ENCODE results near the gene PFN3.

Gene PFN3

DNA sequence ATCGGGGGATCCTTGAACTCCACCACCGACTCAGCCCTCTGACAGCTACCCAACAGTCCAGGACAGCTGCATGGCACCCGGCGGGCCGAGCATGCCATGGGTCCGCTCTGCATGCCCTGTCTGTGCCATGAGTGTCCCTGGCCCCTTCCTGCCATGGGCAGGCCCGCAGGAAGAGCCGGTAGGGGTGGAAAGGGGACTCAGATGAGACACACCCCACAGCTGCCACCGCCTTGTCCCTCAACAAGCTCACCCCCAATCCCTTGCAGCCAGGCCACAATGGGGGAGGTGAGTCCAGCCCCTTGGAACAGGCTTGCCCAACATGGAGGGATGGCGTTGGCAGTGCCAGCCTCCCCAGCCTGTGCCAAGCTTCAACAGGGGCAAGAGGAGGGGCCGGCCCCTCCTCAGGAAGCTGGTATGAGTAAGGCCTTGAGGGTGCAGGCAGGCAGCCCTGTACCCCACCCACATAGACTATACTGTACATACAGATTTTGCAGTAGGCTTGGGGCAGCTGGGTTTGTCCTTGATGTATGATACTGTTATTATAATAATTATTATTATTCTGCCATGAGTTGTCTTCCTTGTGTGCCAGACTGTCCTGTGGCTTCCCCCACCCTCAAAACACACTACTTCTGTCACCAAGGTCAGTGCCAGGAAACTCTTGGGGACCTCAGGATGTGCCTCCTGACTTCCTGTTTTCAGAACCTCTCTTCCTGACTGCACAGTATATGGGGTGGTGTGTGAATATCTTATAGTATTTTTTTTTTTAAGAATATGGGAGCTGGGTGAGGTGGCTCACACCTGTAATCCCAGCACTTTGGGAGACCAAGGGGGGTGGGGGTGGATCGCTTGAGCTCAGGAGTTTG, 28.2 kb downstream of the PFN3 start:
- Mint-ChIP-seq H3K4me3 (no peak overlapping the region), H3K27me3 (no peaks in the 10 kb centered on the region), H3K36me3 (ENCODE audit: low read depth) (peaks cover 79% of the 10 kb centered on the region), H3K4me1 (ENCODE audit: low read depth) (peaks cover 42% of the 10 kb centered on the region), H3K27ac (no peak overlapping the region), H3K9me3 (no peaks in the 10 kb centered on the region)
- intact Hi-C loops (cut with micrococcal nuclease): no loop called here

DNA sequence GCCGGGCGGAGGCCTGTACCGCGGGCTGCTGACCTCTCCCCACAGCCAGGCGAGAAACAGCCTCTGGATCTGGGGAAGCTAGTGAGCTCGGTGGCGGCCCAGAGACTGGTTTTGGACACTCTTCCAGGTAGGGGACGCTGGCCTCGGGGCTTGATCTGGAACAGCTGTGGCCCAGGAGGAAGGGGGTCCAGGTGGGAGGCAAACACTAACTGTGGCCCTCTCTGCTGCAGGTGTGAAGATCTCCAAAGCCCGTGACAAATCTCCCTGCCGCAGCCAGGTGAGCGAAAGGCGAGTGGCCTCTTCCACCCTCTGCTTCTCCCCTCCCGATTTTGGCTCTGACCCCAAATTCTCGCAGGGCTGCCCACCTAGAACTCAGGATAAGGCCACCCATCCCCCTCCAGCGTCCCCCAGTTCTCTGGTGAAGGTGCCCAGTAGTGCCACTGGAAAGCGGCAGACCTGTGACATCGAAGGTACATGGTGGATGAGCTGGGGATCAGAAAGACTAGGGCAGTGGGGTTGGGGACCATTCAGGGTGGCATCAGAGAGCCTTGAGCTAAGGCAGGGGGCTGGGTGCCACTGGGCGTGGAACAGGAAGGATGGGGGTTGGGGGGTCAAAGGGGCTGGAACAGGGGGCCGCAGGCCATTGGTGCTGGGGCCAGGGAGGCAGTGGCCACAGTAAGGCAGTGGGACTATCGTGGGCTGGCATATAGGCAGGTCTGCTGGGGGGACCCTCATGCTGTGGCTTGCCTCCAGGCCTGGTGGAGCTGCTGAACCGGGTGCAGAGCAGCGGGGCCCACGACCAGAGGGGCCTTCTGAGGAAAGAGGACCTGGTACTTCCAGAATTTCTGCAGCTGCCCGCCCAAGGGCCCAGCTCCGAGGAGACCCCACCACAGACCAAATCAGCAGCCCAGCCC, 29.1 kb downstream of the PFN3 start:
- Mint-ChIP-seq H3K27ac (no peak overlapping the region), H3K9me3 (no peaks in the 10 kb centered on the region), H3K36me3 (ENCODE audit: low read depth) (peaks cover 88% of the 10 kb centered on the region), H3K4me1 (ENCODE audit: low read depth) (peaks cover 49% of the 10 kb centered on the region), H3K27me3 (no peaks in the 10 kb centered on the region), H3K4me3 (no peak overlapping the region)
- intact Hi-C loops (cut with micrococcal nuclease): no loop called here

DNA sequence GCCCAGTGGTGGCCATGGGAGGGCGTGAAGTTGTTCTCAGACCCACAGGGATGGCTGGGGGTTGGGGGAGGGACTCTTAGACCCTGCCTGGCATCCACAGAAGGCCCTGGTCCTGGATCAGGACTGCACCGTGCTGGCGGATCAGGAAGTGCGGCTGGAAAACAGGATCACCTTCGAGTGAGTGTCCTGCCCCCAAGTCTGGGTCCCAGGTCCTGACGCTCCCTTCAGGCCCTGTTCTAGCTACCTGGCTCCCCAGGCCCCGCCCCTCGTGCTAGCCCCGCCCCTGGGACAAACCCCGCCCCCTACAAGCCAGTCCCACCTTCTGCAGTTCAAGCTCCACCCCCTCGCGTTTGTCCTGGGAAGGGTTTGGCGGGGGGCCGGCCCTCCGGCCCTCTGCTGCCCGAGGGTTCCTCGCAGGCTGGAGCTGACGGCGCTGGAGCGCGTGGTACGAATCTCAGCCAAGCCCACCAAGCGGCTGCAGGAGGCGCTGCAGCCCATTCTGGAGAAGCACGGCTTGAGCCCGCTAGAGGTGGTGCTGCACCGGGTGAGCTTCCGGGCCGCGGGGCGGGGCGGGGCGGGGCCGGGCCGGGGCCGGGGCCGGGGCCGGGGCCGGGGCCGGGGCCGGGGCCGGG, 29.9 kb downstream of the PFN3 start:
- H3K27ac Mint-ChIP-seq: no peak overlapping the region
- H3K4me3 Mint-ChIP-seq: peak overlapping the region; percentile 44
- intact Hi-C loops (cut with micrococcal nuclease): no loop called here
- no peaks in the 10 kb centered on the region for H3K27me3 Mint-ChIP-seq
- no peaks in the 10 kb centered on the region for H3K9me3 Mint-ChIP-seq
- H3K36me3 Mint-ChIP-seq (ENCODE audit: low read depth): peaks cover 95% of the 10 kb centered on the region
- peaks cover 57% of the 10 kb centered on the region for H3K4me1 Mint-ChIP-seq (ENCODE audit: low read depth)

DNA sequence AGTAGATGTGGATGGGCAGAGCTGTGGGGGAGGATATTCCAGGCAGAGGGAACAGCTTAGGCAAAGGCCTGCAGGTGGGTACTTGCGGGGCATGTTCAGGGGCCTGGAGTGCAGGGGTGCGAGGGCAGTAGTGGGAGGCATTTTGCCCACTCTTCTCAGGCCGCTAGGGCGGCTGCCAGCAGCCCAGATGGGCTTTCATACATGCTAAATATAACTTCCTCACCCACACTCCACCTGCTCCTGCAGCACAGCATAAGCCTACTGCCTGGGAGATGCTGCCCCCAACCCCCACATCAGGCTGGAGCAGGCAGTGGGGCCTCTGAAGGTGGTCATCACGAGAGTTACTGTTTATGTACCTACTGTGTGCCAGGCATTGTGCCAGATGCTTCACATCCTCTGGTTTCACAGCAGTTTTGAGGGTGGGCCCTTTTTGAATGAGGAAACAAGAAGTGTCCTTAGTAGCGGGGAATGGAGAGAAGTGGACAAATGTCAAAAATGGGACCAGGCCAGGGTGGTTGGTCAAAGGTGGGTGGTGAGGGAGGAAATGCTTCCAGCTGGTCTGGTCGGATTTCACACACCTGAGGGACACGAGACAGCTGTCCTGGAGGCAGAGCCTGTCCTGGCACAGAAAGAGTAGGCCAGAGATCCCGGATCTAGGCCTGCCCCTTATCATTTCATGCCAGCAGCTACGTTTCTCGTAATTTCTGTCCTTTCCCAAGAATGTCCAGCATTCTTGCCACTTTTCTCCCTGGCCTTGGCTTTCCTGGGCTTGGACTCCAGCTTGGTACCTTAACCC, 30.6 kb downstream of the PFN3 start:
- H3K4me3 Mint-ChIP-seq: no peak overlapping the region
- intact Hi-C loops (cut with micrococcal nuclease): no loop called here
- peaks cover 99% of the 10 kb centered on the region for H3K36me3 Mint-ChIP-seq (ENCODE audit: low read depth)

DNA sequence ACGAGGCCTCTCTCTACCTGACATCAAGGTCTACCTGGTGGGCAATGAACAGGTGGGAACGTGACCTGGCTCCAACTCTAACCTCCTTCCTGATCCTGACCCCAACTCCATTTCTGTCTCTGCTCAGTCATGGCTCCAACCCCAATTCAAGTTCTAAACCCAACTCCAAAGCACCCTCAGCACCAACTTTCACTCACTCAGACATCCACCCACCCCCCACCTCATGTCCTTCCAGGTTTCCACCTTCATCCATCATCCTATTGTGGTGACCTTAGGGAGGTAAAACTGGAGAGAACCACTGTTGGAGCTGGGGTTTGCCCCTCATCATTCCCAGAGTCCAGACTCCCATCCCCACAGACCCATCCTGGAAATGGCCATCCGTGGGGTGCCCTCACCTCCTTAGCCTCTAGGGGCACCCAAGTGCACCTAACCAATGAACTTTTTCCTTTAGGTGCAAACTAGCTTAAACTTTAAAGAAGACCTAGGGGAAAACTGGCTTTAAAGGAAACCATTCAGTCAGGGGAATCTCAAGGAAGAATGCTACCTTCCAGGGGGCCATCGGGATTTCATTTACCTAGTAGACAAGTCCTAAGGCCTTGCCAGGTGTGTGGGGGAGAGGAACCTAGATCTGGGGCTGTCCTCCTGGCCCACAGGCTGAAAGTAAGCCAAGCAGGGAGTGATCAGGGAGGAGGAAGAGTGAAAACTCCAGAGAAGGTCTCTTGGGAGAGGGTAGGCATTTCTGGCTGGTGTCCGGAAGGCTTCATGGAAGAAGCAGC, 31.4 kb downstream of the PFN3 start:
- H3K9me3 Mint-ChIP-seq: no peaks in the 10 kb centered on the region
- intact Hi-C loops (cut with micrococcal nuclease): no loop called here
- peak overlapping the region; percentile 16 for H3K27ac Mint-ChIP-seq
- peaks cover 99% of the 10 kb centered on the region for H3K36me3 Mint-ChIP-seq (ENCODE audit: low read depth)
- no peaks in the 10 kb centered on the region for H3K27me3 Mint-ChIP-seq
- H3K4me3 Mint-ChIP-seq: no peak overlapping the region
- H3K4me1 Mint-ChIP-seq (ENCODE audit: low read depth): peaks cover 68% of the 10 kb centered on the region

More for the DNA sequence above, 30.6 kb downstream of the PFN3 start:
- H3K27ac Mint-ChIP-seq: peak overlapping the region; percentile 16
- H3K9me3 Mint-ChIP-seq: no peaks in the 10 kb centered on the region
- no peaks in the 10 kb centered on the region for H3K27me3 Mint-ChIP-seq
- H3K4me1 Mint-ChIP-seq (ENCODE audit: low read depth): peaks cover 61% of the 10 kb centered on the region

DNA sequence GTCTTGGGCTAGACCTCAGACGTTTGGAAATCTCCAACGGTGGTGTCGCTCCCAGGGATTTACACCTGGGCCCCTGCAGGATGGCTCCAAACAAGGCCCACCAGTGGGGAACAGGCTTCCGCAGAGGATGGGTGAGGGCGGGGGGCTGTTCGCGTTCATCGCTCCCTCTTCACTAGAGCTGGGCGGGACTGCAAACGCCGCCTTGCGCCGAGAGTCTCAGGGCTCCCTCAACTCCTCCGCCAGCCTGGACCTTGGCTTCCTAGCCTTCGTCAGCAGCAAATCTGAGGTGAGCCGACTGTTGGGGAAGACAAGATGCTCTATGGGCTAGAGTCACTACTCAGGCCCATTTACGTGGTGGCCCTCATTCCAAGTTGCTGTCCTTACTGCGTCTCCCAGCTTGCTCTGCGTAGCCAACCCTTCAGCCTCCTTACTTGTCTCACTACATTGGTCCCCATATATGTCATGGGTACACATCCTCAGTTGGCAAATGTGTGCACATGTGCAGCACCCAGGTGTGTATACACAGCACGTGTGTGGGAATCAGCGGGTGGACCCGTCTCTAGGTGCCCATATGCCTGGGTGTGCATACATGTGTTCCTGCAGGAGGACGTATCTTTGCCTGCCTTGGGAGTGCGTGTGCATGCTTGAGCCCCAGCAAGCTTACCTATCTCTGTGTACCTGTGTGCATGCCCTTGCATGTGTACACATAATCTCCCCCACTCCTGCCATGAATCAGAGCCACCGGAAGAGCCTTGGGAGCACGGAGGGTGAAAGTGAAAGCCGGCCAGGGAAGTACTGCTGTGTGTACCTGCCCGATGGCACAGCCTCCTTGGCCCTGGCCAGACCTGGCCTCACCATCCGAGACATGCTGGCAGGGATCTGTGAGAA, 32.2 kb downstream of the PFN3 start:
- Mint-ChIP-seq H3K27ac (peak overlapping the region; percentile 16), H3K9me3 (no peaks in the 10 kb centered on the region), H3K4me3 (no peak overlapping the region), H3K36me3 (ENCODE audit: low read depth) (peaks cover 90% of the 10 kb centered on the region), H3K27me3 (no peaks in the 10 kb centered on the region), H3K4me1 (ENCODE audit: low read depth) (peaks cover 75% of the 10 kb centered on the region)
- intact Hi-C loops (cut with micrococcal nuclease): no loop called here

DNA sequence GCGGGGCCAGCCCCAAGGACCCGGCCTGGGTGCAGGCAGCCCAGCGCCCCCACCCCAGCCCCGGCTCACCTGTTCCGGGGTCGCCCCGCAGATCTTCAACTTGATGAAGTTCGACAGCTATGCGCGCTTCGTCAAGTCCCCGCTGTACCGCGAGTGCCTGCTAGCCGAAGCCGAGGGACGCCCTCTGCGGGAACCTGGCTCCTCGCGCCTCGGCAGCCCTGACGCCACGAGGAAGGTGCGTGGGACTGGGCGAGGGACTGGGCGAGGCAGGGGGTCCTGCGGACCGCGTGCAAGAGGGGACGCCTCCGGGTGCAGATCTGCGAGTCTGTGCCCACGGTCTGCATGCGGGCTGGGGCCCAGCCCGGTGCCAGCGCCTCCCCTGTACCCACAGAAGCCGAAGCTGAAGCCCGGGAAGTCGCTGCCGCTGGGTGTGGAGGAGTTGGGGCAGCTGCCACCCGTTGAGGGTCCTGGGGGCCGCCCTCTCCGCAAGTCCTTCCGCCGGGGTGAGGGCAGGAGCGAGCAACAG, 33.1 kb downstream of the PFN3 start:
- H3K9me3 Mint-ChIP-seq: no peaks in the 10 kb centered on the region
- H3K27me3 Mint-ChIP-seq: no peaks in the 10 kb centered on the region
- no peak overlapping the region for H3K27ac Mint-ChIP-seq
- no peak overlapping the region for H3K4me3 Mint-ChIP-seq
- intact Hi-C loops (cut with micrococcal nuclease): no loop called here
- H3K36me3 Mint-ChIP-seq (ENCODE audit: low read depth): peaks cover 89% of the 10 kb centered on the region
- H3K4me1 Mint-ChIP-seq (ENCODE audit: low read depth): peaks cover 82% of the 10 kb centered on the region

DNA sequence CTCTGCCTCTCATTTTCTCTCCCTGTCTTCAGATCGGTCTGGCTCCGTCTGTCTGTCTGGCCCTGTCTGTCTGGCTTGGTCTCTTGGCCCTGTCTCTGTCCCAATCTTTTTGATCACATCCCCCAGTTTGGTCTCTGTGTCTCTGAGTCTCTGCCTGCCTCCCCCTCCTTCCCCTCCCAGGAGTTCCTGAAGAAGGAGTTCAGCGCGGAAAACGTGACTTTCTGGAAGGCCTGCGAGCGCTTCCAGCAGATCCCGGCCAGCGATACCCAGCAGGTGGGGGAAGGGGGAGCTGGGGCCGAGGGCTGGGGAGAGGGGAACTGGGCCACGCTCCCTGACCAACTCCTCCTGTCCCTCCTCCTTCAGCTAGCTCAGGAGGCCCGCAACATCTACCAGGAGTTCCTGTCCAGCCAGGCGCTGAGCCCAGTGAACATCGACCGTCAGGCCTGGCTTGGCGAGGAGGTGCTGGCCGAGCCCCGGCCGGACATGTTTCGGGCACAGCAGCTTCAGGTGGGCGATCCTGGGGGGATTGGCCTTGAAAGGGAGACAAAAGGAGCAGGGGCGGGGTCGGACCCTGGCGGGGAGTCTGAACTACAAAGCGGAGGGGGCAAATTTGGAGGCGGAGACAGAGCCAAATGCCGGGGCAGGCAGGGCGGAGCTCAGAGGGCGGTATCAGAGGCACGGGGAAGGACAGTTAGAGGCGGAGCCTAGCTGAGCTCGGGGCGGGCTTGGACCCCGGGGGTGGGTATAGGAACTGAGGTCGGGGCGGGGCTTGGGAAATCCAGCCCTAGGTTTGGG, 33.7 kb downstream of the PFN3 start:
- Mint-ChIP-seq H3K4me3 (no peak overlapping the region), H3K36me3 (ENCODE audit: low read depth) (peaks cover 89% of the 10 kb centered on the region), H3K27ac (peak overlapping the region; percentile 25), H3K9me3 (no peaks in the 10 kb centered on the region), H3K27me3 (no peaks in the 10 kb centered on the region), H3K4me1 (ENCODE audit: low read depth) (peaks cover 82% of the 10 kb centered on the region)
- intact Hi-C loops (cut with micrococcal nuclease): no loop called here

DNA sequence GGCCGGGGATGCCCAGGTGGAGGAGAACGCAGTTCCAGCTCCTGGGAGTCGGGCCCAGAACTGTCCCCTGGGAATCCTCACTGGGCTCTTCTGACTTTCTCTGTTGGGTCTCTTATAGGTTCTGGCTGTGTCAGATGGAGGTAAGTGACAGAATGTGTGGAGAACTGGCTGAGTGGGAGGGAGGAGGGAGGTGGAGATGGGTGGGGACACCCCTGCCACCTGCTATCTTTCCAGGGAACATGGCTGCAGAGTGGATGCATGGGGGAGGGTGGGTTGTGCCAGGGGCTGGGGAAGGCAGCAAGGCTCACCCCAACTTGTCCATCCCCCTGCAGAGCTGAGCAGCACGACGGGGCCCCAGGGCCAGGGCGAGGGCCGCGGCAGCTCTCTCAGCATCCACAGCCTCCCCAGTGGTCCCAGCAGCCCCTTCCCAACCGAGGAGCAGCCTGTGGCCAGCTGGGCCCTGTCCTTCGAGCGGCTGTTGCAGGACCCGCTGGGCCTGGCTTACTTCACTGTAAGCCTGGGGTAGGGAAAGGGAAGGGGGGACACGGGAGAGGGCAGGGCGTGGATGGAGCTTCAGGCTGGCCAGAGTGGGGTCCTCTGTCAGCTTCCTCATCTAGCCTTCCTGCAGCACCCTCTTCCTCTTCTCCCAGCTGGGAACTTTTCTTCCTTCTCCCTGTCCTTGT, 34.5 kb downstream of the PFN3 start:
- no peak overlapping the region for H3K4me3 Mint-ChIP-seq
- peaks cover 82% of the 10 kb centered on the region for H3K36me3 Mint-ChIP-seq (ENCODE audit: low read depth)
- peak overlapping the region; percentile 25 for H3K27ac Mint-ChIP-seq
- no peaks in the 10 kb centered on the region for H3K27me3 Mint-ChIP-seq
- intact Hi-C loops (cut with micrococcal nuclease): no loop called here
- H3K9me3 Mint-ChIP-seq: no peaks in the 10 kb centered on the region
- peaks cover 82% of the 10 kb centered on the region for H3K4me1 Mint-ChIP-seq (ENCODE audit: low read depth)

DNA sequence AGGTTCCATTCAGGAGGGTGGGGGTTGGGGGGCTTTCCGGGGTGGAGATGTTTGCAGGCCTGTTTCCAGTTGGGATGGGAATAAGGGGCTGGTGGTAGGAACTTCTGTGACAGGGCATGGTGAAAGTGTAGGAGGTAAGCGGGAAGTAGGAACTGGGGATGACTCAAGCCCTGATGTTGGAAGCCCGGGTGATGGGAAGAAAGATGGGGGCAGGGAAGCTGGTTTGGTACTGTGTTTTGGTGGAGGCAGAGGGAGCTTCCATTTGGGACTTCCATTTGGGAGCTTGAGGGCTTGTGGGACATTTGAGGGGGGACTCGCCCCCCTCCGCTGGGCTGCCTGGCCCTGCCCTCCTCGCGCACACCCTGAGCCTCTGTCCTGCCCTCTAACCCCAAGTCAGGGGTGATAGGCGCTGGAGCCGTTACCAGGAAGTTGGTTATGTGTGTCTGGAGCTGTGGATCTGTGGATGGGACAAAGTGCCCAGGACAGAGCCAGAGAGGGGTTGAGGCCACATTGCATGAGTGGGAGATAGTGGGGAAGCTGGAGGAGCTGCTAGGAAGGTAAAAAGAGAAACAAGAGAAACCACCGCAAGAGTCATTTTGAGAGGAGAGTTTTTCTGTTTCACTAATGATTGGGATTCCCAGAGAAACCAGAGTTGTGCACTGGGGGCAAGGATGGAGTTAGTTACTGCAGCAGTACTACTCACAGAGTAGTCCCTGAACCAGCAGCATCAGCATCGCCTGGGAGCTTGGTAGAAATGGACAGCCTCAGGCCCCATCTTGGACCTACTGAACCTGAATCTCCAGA, 36.1 kb downstream of the PFN3 start:
- Mint-ChIP-seq H3K4me3 (no peak overlapping the region), H3K36me3 (ENCODE audit: low read depth) (peaks cover 75% of the 10 kb centered on the region), H3K27ac (peak overlapping the region; percentile 35), H3K4me1 (ENCODE audit: low read depth) (peaks cover 87% of the 10 kb centered on the region), H3K27me3 (no peaks in the 10 kb centered on the region), H3K9me3 (no peaks in the 10 kb centered on the region)
- intact Hi-C loops (cut with micrococcal nuclease): no loop called here
